Gastrocnemius medialis (tissue), 4 donors: Measurements from ENCODE around the gene NPIPB4.
"Not testable (repeated sequence)": the region's sequence is repeated elsewhere in the genome, so short reads cannot be mapped to it uniquely, and the experiment has no call there.

ENCODE experiments used
- POLR2A ChIP-seq, 2 donors: fragments of 450-650 bp; IDR thresholded peaks; one replicate each; pipeline ENCODE4 v1.6.1; 2017; ENCODE audit warnings: antibody characterized with exemption in 2 of 2, mild to moderate bottlenecking in 2 of 2, moderate library complexity in 2 of 2
- TF ChIP-seq, protein P1 (sequence below), 5 experiments: fragments of 450-650 bp in 3 of 5; fragments of 200-600 bp in 2 of 5; sonication (generic) in 2 of 5; IDR thresholded peaks in 4 of 5; conservative IDR thresholded peaks in 1 of 5; 1 replicate in 4 of 5; 2 replicates in 1 of 5; pipeline ENCODE4 v1.5.1; 2016 to 2019; ENCODE audit warnings: antibody characterized with exemption in 5 of 5, mild to moderate bottlenecking in 3 of 5, moderate library complexity in 3 of 5

DNA sequence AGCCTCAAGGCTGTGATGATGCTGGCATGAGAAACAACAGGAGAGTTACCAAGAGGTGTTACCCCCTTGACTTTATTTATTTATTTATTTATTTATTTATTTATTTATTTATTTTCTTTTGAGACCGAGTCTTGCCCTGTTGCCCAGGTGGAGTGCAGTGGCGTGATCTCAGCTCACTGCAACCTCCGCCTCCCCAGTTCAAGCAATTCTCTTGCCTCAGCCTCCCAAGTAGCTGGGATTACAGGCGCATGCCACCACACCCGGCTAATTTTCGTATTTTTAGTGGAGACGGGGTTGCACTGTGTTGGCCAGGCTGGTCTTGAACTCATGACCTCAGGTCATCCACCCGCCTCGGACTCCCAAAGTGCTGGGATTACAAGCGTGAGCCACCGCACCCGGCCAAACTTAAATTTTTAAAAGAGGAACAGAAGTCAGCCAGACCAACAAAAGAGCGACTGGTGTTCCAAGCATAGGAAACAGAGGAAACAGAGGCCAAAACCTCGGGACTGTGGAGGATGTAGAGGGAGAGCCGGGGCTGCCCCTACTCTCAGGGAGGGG, 36.6 kb downstream of the NPIPB4 start:
- TF ChIP-seq, protein P1, sequence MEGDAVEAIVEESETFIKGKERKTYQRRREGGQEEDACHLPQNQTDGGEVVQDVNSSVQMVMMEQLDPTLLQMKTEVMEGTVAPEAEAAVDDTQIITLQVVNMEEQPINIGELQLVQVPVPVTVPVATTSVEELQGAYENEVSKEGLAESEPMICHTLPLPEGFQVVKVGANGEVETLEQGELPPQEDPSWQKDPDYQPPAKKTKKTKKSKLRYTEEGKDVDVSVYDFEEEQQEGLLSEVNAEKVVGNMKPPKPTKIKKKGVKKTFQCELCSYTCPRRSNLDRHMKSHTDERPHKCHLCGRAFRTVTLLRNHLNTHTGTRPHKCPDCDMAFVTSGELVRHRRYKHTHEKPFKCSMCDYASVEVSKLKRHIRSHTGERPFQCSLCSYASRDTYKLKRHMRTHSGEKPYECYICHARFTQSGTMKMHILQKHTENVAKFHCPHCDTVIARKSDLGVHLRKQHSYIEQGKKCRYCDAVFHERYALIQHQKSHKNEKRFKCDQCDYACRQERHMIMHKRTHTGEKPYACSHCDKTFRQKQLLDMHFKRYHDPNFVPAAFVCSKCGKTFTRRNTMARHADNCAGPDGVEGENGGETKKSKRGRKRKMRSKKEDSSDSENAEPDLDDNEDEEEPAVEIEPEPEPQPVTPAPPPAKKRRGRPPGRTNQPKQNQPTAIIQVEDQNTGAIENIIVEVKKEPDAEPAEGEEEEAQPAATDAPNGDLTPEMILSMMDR (IDR thresholded peaks at IDR 0.05 in 4 of 5, conservative IDR thresholded peaks at IDR 0.05 in 1 of 5) = not testable (repeated sequence)
- TF ChIP-seq POLR2A (IDR thresholded peaks at IDR 0.05) = not testable (repeated sequence)
